PC-3 (cell line): ENCODE measurements around the gene CTXN3. TPM values are rescaled to one million over a fixed set of nuclear protein-coding genes. Genes with fewer than 3 reads are reported as not detected.

ENCODE experiments used
- ATAC-seq: fragments of 200-7000 bp; cut with Tn5 transposase; 2 replicates; pipeline ENCODE4 v1.9.1; 2020; ENCODE audit warnings: mild to moderate bottlenecking, moderate library complexity
- BruUV-seq: library from RNA; stranded (reverse); fragments of 400-500 nt; replicated peaks from 2 replicates; lab custom pipeline; 2021; lab: Mats Ljungman, UMichigan
- CTCF ChIA-PET: fragments of 300-600 bp; sonication (Branson Sonifier 250); formaldehyde crosslinking; loops from one replicate; lab custom pipeline; 2022; ENCODE audit warnings: antibody characterized with exemption; lab: Charles Lee
- POLR2A ChIA-PET: fragments of 300-600 bp; sonication (Branson Sonifier 250); formaldehyde crosslinking; loops from one replicate; lab custom pipeline; 2022; ENCODE audit warnings: antibody characterized with exemption; ENCODE audit not compliant: unreplicated experiment; lab: Charles Lee
- DNase-seq: peaks from one replicate; pipeline ENCODE4 v3.0.0-alpha.2; 2015
- H2AFZ ChIP-seq: fragments of 300-600 bp; sonication (generic); 2 replicates; pipeline ENCODE4 v1.6.0; 2016; ENCODE audit warnings: antibody characterized with exemption, low read length
- H3F3A ChIP-seq: fragments of 300-600 bp; sonication (generic); one replicate; pipeline ENCODE4 v1.6.0; 2017; ENCODE audit warnings: antibody characterized with exemption, low read length, control low read depth, mild to moderate bottlenecking; ENCODE audit not compliant: unreplicated experiment
- H3K27ac ChIP-seq: fragments of 300-600 bp; sonication (generic); 2 replicates; pipeline ENCODE4 v1.5.1; 2016; ENCODE audit warnings: mild to moderate bottlenecking, low read length
- H3K27me3 ChIP-seq: fragments of 300-600 bp; sonication (generic); 2 replicates; pipeline ENCODE4 v1.6.1; 2016; ENCODE audit warnings: low read length, mixed read lengths
- H3K36me3 ChIP-seq: fragments of 300-600 bp; sonication (generic); 2 replicates; pipeline ENCODE4 v1.6.1; 2016; ENCODE audit warnings: low read depth, mixed run types, low read length, mixed read lengths
- H3K4me1 ChIP-seq: fragments of 300-600 bp; sonication (generic); 2 replicates; pipeline ENCODE4 v1.5.1; 2016; ENCODE audit warnings: low read length; ENCODE audit not compliant: insufficient read depth
- H3K4me2 ChIP-seq: fragments of 300-600 bp; sonication (generic); 2 replicates; pipeline ENCODE4 v1.6.0; 2016; ENCODE audit warnings: low read length
- H3K4me3 ChIP-seq: fragments of 300-600 bp; sonication (generic); 2 replicates; pipeline ENCODE4 v1.5.1; 2016; ENCODE audit warnings: mild to moderate bottlenecking, low read length, mixed read lengths
- H3K79me2 ChIP-seq: fragments of 300-600 bp; sonication (generic); 2 replicates; pipeline ENCODE4 v1.6.1; 2017; ENCODE audit warnings: low read length, mixed read lengths
- H3K9ac ChIP-seq: fragments of 300-600 bp; sonication (generic); 2 replicates; pipeline ENCODE4 v1.6.0; 2016; ENCODE audit warnings: mild to moderate bottlenecking, low read length
- H3K9me2 ChIP-seq: fragments of 300-600 bp; sonication (generic); replicated peaks from 2 replicates; pipeline ENCODE4 v1.6.1; 2016; ENCODE audit warnings: mixed run types, low read length, mixed read lengths
- H3K9me3 ChIP-seq: fragments of 300-600 bp; sonication (generic); 2 replicates; pipeline ENCODE4 v1.6.1; 2016; ENCODE audit warnings: low read length, mixed read lengths
- H4K20me1 ChIP-seq: fragments of 300-600 bp; sonication (generic); 2 replicates; pipeline ENCODE4 v1.6.1; 2016; ENCODE audit warnings: low read length, mixed read lengths
- CTCF ChIP-seq: fragments of 300-600 bp; sonication (generic); conservative IDR thresholded peaks from 2 replicates; pipeline ENCODE4 v1.5.1; 2017; ENCODE audit warnings: antibody characterized with exemption, low read depth, mild to moderate bottlenecking, low read length
- EZH2 ChIP-seq: fragments of 300-600 bp; sonication (generic); IDR thresholded peaks from one replicate; pipeline ENCODE4 v1.6.1; 2017; ENCODE audit warnings: antibody characterized with exemption, mild to moderate bottlenecking, low read length; ENCODE audit not compliant: unreplicated experiment
- EZH2phosphoT487 ChIP-seq: fragments of 300-600 bp; sonication (generic); IDR thresholded peaks from 2 replicates; pipeline ENCODE4 v1.6.1; 2018; ENCODE audit warnings: mild to moderate bottlenecking, antibody characterized with exemption, low read length, borderline replicate concordance
- intact Hi-C: fragments of 100-400 bp; cut with micrococcal nuclease; formaldehyde crosslinking; loops from 2 replicates; pipeline ENCODE4 v1.9.0; 2023
- total RNA-seq: library from RNA; depleted of rRNA; stranded (reverse); fragments of >200 nt; gene quantifications from 2 replicates; pipeline ENCODE4 v1.2.3, GENCODE V29; 2014

Gene CTXN3
- total RNA-seq, 1 experiment from 2014 or later = not detected

- DNase-seq (no peak), ATAC-seq (no peak)
- no peaks in the 10 kb centered on the region for H3K9me3 ChIP-seq
- no peak overlapping the region for H3K4me3 ChIP-seq
- no peaks in the 10 kb centered on the region for H4K20me1 ChIP-seq
- H2AFZ ChIP-seq = no peak overlapping the region
- no peaks in the 10 kb centered on the region for H3F3A ChIP-seq
- TF ChIP-seq EZH2phosphoT487 (no peak), CTCF (no peak), EZH2 (no peak)
- H3K79me2 ChIP-seq = no peaks in the 10 kb centered on the region
- H3K4me1 ChIP-seq = no peaks in the 10 kb centered on the region
- H3K9ac ChIP-seq = no peak overlapping the region
- H3K9me2 ChIP-seq = no peaks in the 10 kb centered on the region
- H3K27ac ChIP-seq = no peak overlapping the region
- ChIA-PET POLR2A (no interaction called here), CTCF (no interaction called here)
- peaks cover 91% of the 10 kb centered on the region for H3K27me3 ChIP-seq
- no peak overlapping the region for H3K4me2 ChIP-seq
- no peaks in the 10 kb centered on the region for H3K36me3 ChIP-seq
- BruUV-seq = no TSS peak
- intact Hi-C loops = no loop called here
Measured at GRCh38 chr5:127643607-127644006, 5.3 kb upstream of the CTXN3 start.

GRCh38 chr5:127645300-127645726 is 3.6 kb upstream of the CTXN3 start:
- ChIA-PET CTCF (no interaction called here), POLR2A (interaction anchor here (0.6 kb wide), 1 partner anchor 81 kb away, joined by 3 read pairs; no protein-coding TSS in a partner anchor)
- BruUV-seq = no TSS peak

More at GRCh38 chr5:127645300-127645726, 3.6 kb upstream of the CTXN3 start:
- no peaks in the 10 kb centered on the region for H3K36me3 ChIP-seq
- peaks cover 91% of the 10 kb centered on the region for H3K27me3 ChIP-seq
- H3K9me3 ChIP-seq = no peaks in the 10 kb centered on the region
- no peak for TF ChIP-seq CTCF
- no peak for TF ChIP-seq EZH2
- TF ChIP-seq EZH2phosphoT487 = no peak
- H3K27ac ChIP-seq = no peak overlapping the region
- H3K4me2 ChIP-seq = no peak overlapping the region
- ATAC-seq (no peak), DNase-seq (no peak)
- H3F3A ChIP-seq = no peaks in the 10 kb centered on the region
- intact Hi-C loops = no loop called here
- H3K79me2 ChIP-seq = no peaks in the 10 kb centered on the region
- no peak overlapping the region for H3K4me3 ChIP-seq
- no peaks in the 10 kb centered on the region for H3K9me2 ChIP-seq
- H4K20me1 ChIP-seq = no peaks in the 10 kb centered on the region
- H3K9ac ChIP-seq = no peak overlapping the region
- no peak overlapping the region for H2AFZ ChIP-seq
- H3K4me1 ChIP-seq = no peaks in the 10 kb centered on the region
